A549 (cell line): ENCODE results near the gene KNDC1.

Experiments
- CBX2 ChIP-seq: fragments of 200-600 bp; sonication (generic); IDR thresholded peaks from 2 replicates; pipeline ENCODE4 v1.6.1; 2016; ENCODE audit warnings: low read depth, mild to moderate bottlenecking, borderline replicate concordance
- CTCF ChIP-seq: fragments of >200 bp; sonication (Bioruptor Twin); formaldehyde crosslinking; IDR thresholded peaks from 3 replicates; pipeline ENCODE4 v1.5.1; 2016
- MAZ ChIP-seq: fragments of 150-350 bp; IDR thresholded peaks from 2 replicates; pipeline ENCODE4 v1.6.1; 2014; ENCODE audit warnings: antibody characterized with exemption, low read depth, low read length, borderline replicate concordance
- RCOR1 ChIP-seq: fragments of 150-350 bp; IDR thresholded peaks from 2 replicates; pipeline ENCODE4 v1.6.1; 2014; ENCODE audit warnings: antibody characterized with exemption, low read length, low read depth
- SMC3 ChIP-seq: fragments of >200 bp; sonication (Bioruptor Twin); formaldehyde crosslinking; IDR thresholded peaks from 3 replicates; pipeline ENCODE4 v1.6.1; 2018; ENCODE audit warnings: inconsistent platforms

- TF ChIP-seq RCOR1 (no peak), CTCF (no peak), CBX2 (no peak), SMC3 (no peak), MAZ (no peak)
Observed at GRCh38 chr10:133261726-133262325, 101.8 kb downstream of the KNDC1 start.
